Keratinocyte (primary cell): Measurements from ENCODE around the gene ATL1. TPM values are rescaled to one million over a fixed set of nuclear protein-coding genes. Genes with fewer than 3 reads are reported as not detected.

Experiments used
- DNase-seq: peaks from one replicate; pipeline ENCODE4 v3.0.0-alpha.2; 2011; ENCODE audit warnings: low read depth, missing footprints, low spot score
- FAIRE-seq: peaks from 2 replicates; lab custom pipeline; 2011; peaks lifted over from hg19 to GRCh38; lab: Jason Lieb, UNC
- H2AFZ ChIP-seq: 2 replicates; pipeline ENCODE4 v1.6.0; 2012; ENCODE audit warnings: low read length, control low read depth, inconsistent platforms; ENCODE audit not compliant: control insufficient read depth
- H3K27ac ChIP-seq: 2 replicates; pipeline ENCODE4 v1.5.1; 2011; ENCODE audit warnings: low read length; ENCODE audit not compliant: control insufficient read depth, insufficient read depth
- H3K27me3 ChIP-seq: 3 replicates; pipeline ENCODE4 v1.6.0; 2011; ENCODE audit warnings: low read length; ENCODE audit not compliant: control insufficient read depth, insufficient read depth; ENCODE audit errors: extremely low read depth
- H3K36me3 ChIP-seq, 2 experiments: 2 replicates in 1 of 2; 3 replicates in 1 of 2; pipeline ENCODE4 v1.5.1; 2011; ENCODE audit warnings: low read length in 2 of 2, mild to moderate bottlenecking in 1 of 2; ENCODE audit not compliant: control insufficient read depth in 2 of 2, insufficient read depth in 2 of 2; ENCODE audit errors: extremely low read depth in 1 of 2
- H3K4me1 ChIP-seq: 3 replicates; pipeline ENCODE4 v1.5.1; 2011; ENCODE audit warnings: low read length; ENCODE audit not compliant: control insufficient read depth, insufficient read depth; ENCODE audit errors: extremely low read depth
- H3K4me2 ChIP-seq: 3 replicates; pipeline ENCODE4 v1.6.0; 2011; ENCODE audit warnings: low read depth, low read length; ENCODE audit not compliant: control insufficient read depth, insufficient read depth; ENCODE audit errors: extremely low read depth
- H3K4me3 ChIP-seq, 3 experiments: fragments of 200-600 bp in 1 of 3; sonication (generic) in 1 of 3; 2 replicates in 2 of 3; 3 replicates in 1 of 3; pipeline ENCODE4 v1.5.1; 2011 to 2016; ENCODE audit warnings: low read length in 3 of 3, mild to moderate bottlenecking in 3 of 3, control low read depth in 2 of 3, inconsistent platforms in 1 of 3, low read depth in 1 of 3, mixed read lengths in 1 of 3, mixed run types in 1 of 3, moderate library complexity in 1 of 3; ENCODE audit not compliant: control insufficient read depth in 2 of 3, insufficient read depth in 2 of 3; ENCODE audit errors: extremely low read depth in 1 of 3
- H3K79me2 ChIP-seq: 2 replicates; pipeline ENCODE4 v1.6.0; 2012; ENCODE audit warnings: low read length; ENCODE audit not compliant: control insufficient read depth, insufficient read depth
- H3K9ac ChIP-seq: 3 replicates; pipeline ENCODE4 v1.6.0; 2011; ENCODE audit warnings: low read length; ENCODE audit not compliant: control insufficient read depth, insufficient read depth; ENCODE audit errors: extremely low read depth
- H3K9me1 ChIP-seq: 3 replicates; pipeline ENCODE4 v1.6.0; 2011; ENCODE audit warnings: low read length; ENCODE audit not compliant: control insufficient read depth, insufficient read depth; ENCODE audit errors: extremely low read depth
- H3K9me3 ChIP-seq: 2 replicates; pipeline ENCODE4 v1.5.1; 2012; ENCODE audit warnings: low read depth, low read length; ENCODE audit not compliant: control insufficient read depth
- H4K20me1 ChIP-seq: 3 replicates; pipeline ENCODE4 v1.6.0; 2011; ENCODE audit warnings: low read length; ENCODE audit not compliant: control insufficient read depth, insufficient read depth; ENCODE audit errors: extremely low read depth
- CTCF ChIP-seq, 3 experiments: IDR thresholded peaks in 1 of 3; conservative IDR thresholded peaks in 1 of 3; optimal IDR thresholded peaks in 1 of 3; 2 replicates in 2 of 3; 3 replicates in 1 of 3; pipeline versions ENCODE3 to v1.5.1; 2011; ENCODE audit warnings: low read length in 3 of 3, mild to moderate bottlenecking in 3 of 3, moderate library complexity in 2 of 3, control low read depth in 1 of 3, inconsistent platforms in 1 of 3; ENCODE audit not compliant: insufficient read depth in 2 of 3; ENCODE audit errors: extremely low read depth in 1 of 3
- EZH2 ChIP-seq: IDR thresholded peaks from one replicate; pipeline ENCODE4 v1.6.1; 2012; ENCODE audit warnings: inconsistent platforms, mild to moderate bottlenecking, low read length, moderate library complexity
- dilution Hi-C: fragments of 300-500 bp; cut with MboI; formaldehyde crosslinking; loops from one replicate; pipeline ENCODE4 v1.7.0; 2020; ENCODE audit warnings: low sequenced_read_pairs; ENCODE audit not compliant: extremely low pct_ligation_motif_present
- polyA plus RNA-seq, 5 experiments: library from polyadenylated mRNA; depleted of rRNA in 3 of 5; stranded (reverse) in 3 of 5; stranded (forward) in 1 of 5; unstranded in 1 of 5; fragments of >200 nt; gene quantifications; 1 replicate in 1 of 5; 2 replicates in 3 of 5; 3 replicates in 1 of 5; pipeline versions ENCODE4 v1.2.1 to v1.2.3, GENCODE V29; 2011 to 2012; ENCODE audit warnings: missing spikeins in 2 of 5, low read depth in 1 of 5, low replicate concordance in 1 of 5

ATL1 gene
- polyA plus RNA-seq, 1 donor (not counting 4 experiments of a cell fraction or from before 2014, with no cell fraction given): 3.6 TPM

GRCh38 chr14:50533806-50534205, 26.1 kb upstream of the ATL1 start:
- no peaks in the 10 kb centered on the region for H3K27me3 ChIP-seq
- H3K4me2 ChIP-seq: peak overlapping the region; percentile 94
- H4K20me1 ChIP-seq: no peaks in the 10 kb centered on the region
- no peak overlapping the region for H3K4me3 ChIP-seq
- H3K36me3 ChIP-seq: peaks cover 0 to 5% of the 10 kb centered on the region in 2 experiments
- FAIRE-seq (no peak), DNase-seq (no peak)
- peaks cover 33% of the 10 kb centered on the region for H3K4me1 ChIP-seq
- peak overlapping the region; percentile 21 for H2AFZ ChIP-seq
- no peaks in the 10 kb centered on the region for H3K9me3 ChIP-seq
- H3K79me2 ChIP-seq: peaks cover 31% of the 10 kb centered on the region
- H3K27ac ChIP-seq: no peak overlapping the region
- no peak overlapping the region for H3K9ac ChIP-seq
- TF ChIP-seq EZH2: no peak
- no peak for TF ChIP-seq CTCF (optimal IDR thresholded peaks at IDR 0.05 in 1 of 3, IDR thresholded peaks at IDR 0.05 in 1 of 3, conservative IDR thresholded peaks at IDR 0.05 in 1 of 3; ENCODE audit: extremely low read depth in 1 of 3, insufficient read depth in 2 of 3, low read length in 3 of 3)
- dilution Hi-C loops: no loop called here
- peaks cover 4% of the 10 kb centered on the region for H3K9me1 ChIP-seq

- TF ChIP-seq EZH2 (no peak), CTCF (optimal IDR thresholded peaks at IDR 0.05 in 1 of 3, IDR thresholded peaks at IDR 0.05 in 1 of 3, conservative IDR thresholded peaks at IDR 0.05 in 1 of 3; ENCODE audit: extremely low read depth in 1 of 3, insufficient read depth in 2 of 3, low read length in 3 of 3) (no peak)
- H3K79me2 ChIP-seq: peaks cover 25% of the 10 kb centered on the region
- H4K20me1 ChIP-seq: no peaks in the 10 kb centered on the region
- no peak overlapping the region for H3K4me3 ChIP-seq
- no peaks in the 10 kb centered on the region for H3K9me3 ChIP-seq
- H3K27me3 ChIP-seq: no peaks in the 10 kb centered on the region
- H3K4me1 ChIP-seq: peaks cover 29% of the 10 kb centered on the region
- H3K4me2 ChIP-seq: peak overlapping the region; percentile 94
- FAIRE-seq (no peak), DNase-seq (no peak)
- no peaks in the 10 kb centered on the region for H3K36me3 ChIP-seq
- no peak overlapping the region for H3K27ac ChIP-seq
- H3K9ac ChIP-seq: no peak overlapping the region
- H2AFZ ChIP-seq: no peak overlapping the region
- dilution Hi-C loops: no loop called here
- peaks cover 4% of the 10 kb centered on the region for H3K9me1 ChIP-seq
Measured at GRCh38 chr14:50534416-50534815, 25.5 kb upstream of the ATL1 start.
